Neural cell (in vitro differentiated cells): ENCODE results near the gene GRM4. TPM values are rescaled to one million over a fixed set of nuclear protein-coding genes. Genes with fewer than 3 reads are reported as not detected.

Source experiments
- H2AFZ ChIP-seq: fragments of 200-600, 300-800 bp; sonication (generic), shearing (Covaris generic); 2 replicates; pipeline ENCODE4 v1.6.0; 2014; ENCODE audit warnings: low read depth, mild to moderate bottlenecking, antibody characterized with exemption, low read length, moderate library complexity
- H3F3A ChIP-seq: fragments of 200-600 bp; shearing (Covaris generic); 2 replicates; pipeline ENCODE4 v1.6.1; 2016; ENCODE audit warnings: mild to moderate bottlenecking, moderate library complexity, mixed read lengths, antibody characterized with exemption, low read length; ENCODE audit not compliant: insufficient read depth, poor library complexity, severe bottlenecking
- H3K27ac ChIP-seq: fragments of 200-600, 300-800 bp; sonication (generic), shearing (Covaris generic); 2 replicates; pipeline ENCODE4 v1.5.1; 2014; ENCODE audit warnings: mild to moderate bottlenecking, low read length, moderate library complexity
- H3K27me3 ChIP-seq: fragments of 300-800, 200-600 bp; sonication (generic), shearing (Covaris generic); 2 replicates; pipeline ENCODE4 v1.6.0; 2014; ENCODE audit warnings: mild to moderate bottlenecking, low read depth, low read length, moderate library complexity; ENCODE audit not compliant: insufficient read depth
- H3K36me3 ChIP-seq: fragments of 300-800, 200-600 bp; sonication (generic), shearing (Covaris generic); 2 replicates; pipeline ENCODE4 v1.5.1; 2014; ENCODE audit warnings: mild to moderate bottlenecking, antibody characterized with exemption, low read length, moderate library complexity; ENCODE audit not compliant: insufficient read depth
- H3K4me2 ChIP-seq: fragments of 300-800, 200-600 bp; sonication (generic), shearing (Covaris generic); 2 replicates; pipeline ENCODE4 v1.6.0; 2014; ENCODE audit warnings: mild to moderate bottlenecking, low read length
- H3K4me3 ChIP-seq: fragments of 300-800, 200-600 bp; sonication (generic), shearing (Covaris generic); 2 replicates; pipeline ENCODE4 v1.5.1; 2014; ENCODE audit warnings: mild to moderate bottlenecking, low read length, moderate library complexity
- H3K79me2 ChIP-seq: fragments of 200-600 bp; shearing (Covaris generic); replicated peaks from 2 replicates; pipeline ENCODE4 v1.6.0; 2014; ENCODE audit warnings: mild to moderate bottlenecking, low read length, moderate library complexity; ENCODE audit not compliant: insufficient read depth
- H3K9ac ChIP-seq: fragments of 300-800, 200-600 bp; sonication (generic), shearing (Covaris generic); 2 replicates; pipeline ENCODE4 v1.6.1; 2016; ENCODE audit warnings: mild to moderate bottlenecking, low read length, mixed read lengths
- H3K9me2 ChIP-seq: fragments of 200-600 bp; shearing (Covaris generic); 2 replicates; pipeline ENCODE4 v1.6.1; 2016; ENCODE audit warnings: mild to moderate bottlenecking, low read length, mixed read lengths; ENCODE audit not compliant: insufficient read depth
- H3K9me3 ChIP-seq: fragments of 200-600, 300-800 bp; sonication (generic), shearing (Covaris generic); 2 replicates; pipeline ENCODE4 v1.6.1; 2016; ENCODE audit warnings: mild to moderate bottlenecking, mixed run types, low read length, moderate library complexity, mixed read lengths
- H4K20me1 ChIP-seq: fragments of 200-600 bp; shearing (Covaris generic); 2 replicates; pipeline ENCODE4 v1.6.1; 2016; ENCODE audit warnings: mild to moderate bottlenecking, mixed run types; ENCODE audit not compliant: insufficient read depth
- CTCF ChIP-seq: fragments of 450-650 bp; IDR thresholded peaks from 2 replicates; pipeline ENCODE4 v1.5.1; 2014; ENCODE audit warnings: antibody characterized with exemption, mild to moderate bottlenecking, moderate library complexity; ENCODE audit not compliant: poor library complexity, severe bottlenecking
- EP300 ChIP-seq: fragments of 450-650 bp; conservative IDR thresholded peaks from 2 replicates; pipeline ENCODE4 v1.6.1; 2014; ENCODE audit warnings: antibody characterized with exemption, mild to moderate bottlenecking, moderate library complexity; ENCODE audit not compliant: poor library complexity, severe bottlenecking
- EZH2 ChIP-seq: fragments of 200-600, 300-800 bp; shearing (Covaris generic), sonication (generic); IDR thresholded peaks from 2 replicates; pipeline ENCODE4 v1.6.1; 2014; ENCODE audit warnings: antibody characterized with exemption, low read length, borderline replicate concordance, mild to moderate bottlenecking; ENCODE audit not compliant: insufficient read depth, poor library complexity, severe bottlenecking
- MXI1 ChIP-seq: fragments of 450-650 bp; conservative IDR thresholded peaks from 2 replicates; pipeline ENCODE4 v1.6.1; 2014; ENCODE audit warnings: antibody characterized with exemption, mild to moderate bottlenecking; ENCODE audit not compliant: poor library complexity, severe bottlenecking
- POLR2AphosphoS5 ChIP-seq: IDR thresholded peaks from 2 replicates; pipeline ENCODE4 v1.6.1; 2012
- RAD21 ChIP-seq: fragments of 450-650 bp; conservative IDR thresholded peaks from 2 replicates; pipeline ENCODE4 v1.6.1; 2014; ENCODE audit warnings: antibody characterized with exemption, mild to moderate bottlenecking, moderate library complexity
- REST ChIP-seq: IDR thresholded peaks from 2 replicates; pipeline ENCODE4 v1.6.1; 2012; ENCODE audit warnings: borderline replicate concordance
- SMC3 ChIP-seq: fragments of 450-650 bp; conservative IDR thresholded peaks from 2 replicates; pipeline ENCODE4 v1.6.1; 2014; ENCODE audit warnings: antibody characterized with exemption, mild to moderate bottlenecking, moderate library complexity; ENCODE audit not compliant: poor library complexity
- TAF1 ChIP-seq: IDR thresholded peaks from 2 replicates; pipeline ENCODE4 v1.6.1; 2012; ENCODE audit warnings: low read depth
- polyA plus RNA-seq: library from polyadenylated mRNA; depleted of rRNA; stranded (reverse); fragments of >200 nt; gene quantifications from 2 replicates; pipeline ENCODE4 v1.2.3, GENCODE V29; 2014

GRM4 gene
- polyA plus RNA-seq, 1 donor from 2014 or later = 2.1 TPM

- no peak overlapping the region for H3K9ac ChIP-seq
- TF ChIP-seq TAF1 (no peak), EP300 (no peak), REST (no peak), POLR2AphosphoS5 (no peak), EZH2 (no peak), SMC3 (no peak), RAD21 (no peak), MXI1 (no peak), CTCF (no peak)
- H3K4me2 ChIP-seq = no peak overlapping the region
- H2AFZ ChIP-seq = no peak overlapping the region
- H3K9me2 ChIP-seq = no peaks in the 10 kb centered on the region
- H3K9me3 ChIP-seq = no peaks in the 10 kb centered on the region
- no peaks in the 10 kb centered on the region for H3F3A ChIP-seq
- H3K27ac ChIP-seq = no peak overlapping the region
- H4K20me1 ChIP-seq = no peaks in the 10 kb centered on the region
- no peaks in the 10 kb centered on the region for H3K36me3 ChIP-seq
- no peaks in the 10 kb centered on the region for H3K79me2 ChIP-seq
- H3K4me3 ChIP-seq = no peak overlapping the region
- no peaks in the 10 kb centered on the region for H3K27me3 ChIP-seq
Observed at GRCh38 chr6:34071884-34072379, 74.0 kb downstream of the GRM4 start.

DNA sequence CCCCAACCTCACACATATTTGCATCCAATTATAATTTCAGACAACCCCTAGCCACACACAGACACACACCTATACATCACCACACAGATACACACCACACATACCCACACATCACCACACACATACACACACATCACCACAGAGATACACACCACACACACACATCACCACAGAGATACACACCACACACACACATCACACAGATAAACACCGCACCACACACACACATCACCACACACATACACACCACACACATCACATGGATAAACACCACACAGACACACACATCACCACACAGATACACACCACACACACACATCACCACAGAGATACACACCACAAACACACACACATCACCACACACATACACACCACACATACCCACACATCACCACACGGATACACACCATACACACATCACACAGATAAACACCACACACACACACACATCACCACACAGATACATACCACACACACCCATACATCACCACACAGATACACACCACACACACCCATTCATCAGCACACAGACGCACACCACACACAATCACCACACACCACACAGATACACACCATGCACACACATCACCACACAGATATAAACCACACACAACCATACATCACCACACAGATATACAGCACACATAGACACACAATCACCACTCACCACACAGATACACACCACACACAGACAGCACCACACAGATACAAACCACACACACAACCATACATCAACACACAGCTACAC, 74.6 kb downstream of the GRM4 start:
- H3K9ac ChIP-seq = no peak overlapping the region
- H2AFZ ChIP-seq = no peak overlapping the region
- H3K27ac ChIP-seq = no peak overlapping the region

More for the DNA sequence above, 74.6 kb downstream of the GRM4 start:
- H3K27me3 ChIP-seq = no peaks in the 10 kb centered on the region
- no peaks in the 10 kb centered on the region for H3K9me3 ChIP-seq
- no peaks in the 10 kb centered on the region for H4K20me1 ChIP-seq
- H3F3A ChIP-seq = no peaks in the 10 kb centered on the region
- no peak overlapping the region for H3K4me3 ChIP-seq
- TF ChIP-seq CTCF (no peak), TAF1 (no peak), POLR2AphosphoS5 (no peak), REST (no peak), EZH2 (no peak), MXI1 (no peak), RAD21 (no peak), SMC3 (no peak), EP300 (no peak)
- H3K36me3 ChIP-seq = no peaks in the 10 kb centered on the region
- no peaks in the 10 kb centered on the region for H3K79me2 ChIP-seq
- no peak overlapping the region for H3K4me2 ChIP-seq
- no peaks in the 10 kb centered on the region for H3K9me2 ChIP-seq
